Cardiac septum (tissue), 1 donor: ENCODE results near the gene EFNA1. TPM values are rescaled to one million over a fixed set of nuclear protein-coding genes. Genes with fewer than 3 reads are reported as not detected.

Experiments
- DNase-seq: peaks from one replicate; pipeline ENCODE4 v3.0.0-alpha.2; 2020; ENCODE audit warnings: low spot score
- intact Hi-C: fragments of 100-400 bp; cut with DNase I; formaldehyde crosslinking; loops from one replicate; pipeline ENCODE4 v1.14.0; 2022
- total RNA-seq: library from RNA; stranded (reverse); fragmentation: NEBNext Ultra II Directional; extraction: Animal tissue kit (Norgen Biotek cat#: 25700); gene quantifications from one replicate; pipeline ENCODE4 v1.2.1, GENCODE V29; 2021
- donor health status: DM: no; HTN: no; CAD: no.

The EFNA1 gene
- total RNA-seq, 1 donor from 2014 or later = 30.2 TPM

DNA sequence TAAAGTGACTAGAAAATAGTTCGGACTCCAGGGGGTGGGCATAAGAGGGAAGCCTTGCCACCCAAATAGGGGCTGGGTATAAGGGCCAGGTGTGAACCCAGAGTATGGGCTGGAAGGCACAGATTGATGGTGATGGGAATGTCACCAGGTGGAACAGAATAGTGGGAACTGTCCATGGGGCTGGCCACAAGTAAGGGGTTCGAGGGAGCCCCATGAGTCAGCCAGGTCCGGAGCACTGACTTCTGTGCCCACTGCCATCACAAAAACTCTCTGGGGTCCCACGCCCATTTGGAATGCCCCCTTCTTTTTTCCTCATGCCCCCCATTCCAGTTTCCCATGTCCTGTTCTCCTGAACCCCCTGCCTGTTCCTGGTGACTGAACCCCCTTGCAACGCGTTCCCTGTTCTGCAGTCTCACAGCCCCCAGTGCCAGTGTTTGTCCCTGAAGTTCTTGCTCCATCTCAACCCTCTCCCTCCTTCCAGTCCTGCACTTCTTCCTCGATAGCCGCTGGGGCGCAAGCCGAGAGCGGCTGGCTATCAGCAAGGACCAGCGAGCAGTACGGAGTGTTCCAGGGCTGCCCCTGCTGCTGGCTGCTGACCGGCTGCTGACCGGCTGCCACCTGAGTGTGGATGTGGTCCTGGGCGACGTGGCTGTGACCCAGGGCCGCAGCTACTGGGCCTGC lies 53.8 kb downstream of the EFNA1 start:
- DNase-seq = peak; percentile 14
- intact Hi-C loops = no loop called here

DNA sequence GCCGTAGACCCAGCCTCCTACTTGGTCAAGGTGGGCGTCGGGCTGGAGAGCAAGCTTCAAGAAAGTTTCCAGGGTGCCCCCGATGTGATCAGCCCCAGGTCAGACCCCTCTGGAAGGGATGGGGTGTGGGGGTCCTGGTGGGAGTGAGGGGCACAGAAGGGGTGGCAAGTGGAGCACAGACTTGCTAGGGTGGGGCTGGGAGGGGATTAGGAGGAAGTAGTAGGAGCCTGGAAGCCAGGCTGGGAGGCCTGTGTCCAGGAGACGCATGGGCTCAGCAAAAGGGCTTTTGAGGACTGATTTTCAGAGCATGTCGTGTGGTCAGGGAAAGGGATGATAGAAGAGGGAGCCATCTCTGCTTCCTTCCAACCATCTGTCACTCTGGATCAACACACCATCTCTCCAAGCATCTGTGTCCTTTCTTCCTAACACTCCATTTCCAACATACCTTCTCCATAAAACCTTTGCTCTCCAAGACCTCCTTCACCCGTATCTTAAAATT lies 54.4 kb downstream of the EFNA1 start:
- DNase-seq = no peak
- intact Hi-C loops = no loop called here

DNA sequence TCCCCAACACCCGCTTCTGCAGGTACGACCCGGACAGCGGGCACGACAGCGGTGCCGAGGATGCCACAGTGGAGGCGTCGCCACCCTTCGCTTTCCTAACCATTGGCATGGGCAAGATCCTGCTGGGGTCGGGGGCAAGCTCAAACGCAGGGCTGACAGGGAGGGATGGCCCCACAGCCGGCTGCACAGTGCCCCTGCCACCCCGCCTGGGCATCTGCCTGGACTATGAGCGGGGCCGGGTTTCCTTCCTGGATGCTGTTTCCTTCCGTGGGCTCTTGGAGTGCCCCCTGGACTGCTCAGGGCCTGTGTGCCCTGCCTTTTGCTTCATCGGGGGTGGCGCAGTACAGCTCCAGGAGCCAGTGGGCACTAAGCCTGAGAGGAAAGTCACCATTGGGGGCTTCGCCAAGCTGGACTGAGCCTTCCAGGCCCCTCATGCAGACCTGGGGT lies 56.1 kb downstream of the EFNA1 start:
- DNase-seq = no peak
- intact Hi-C loops = no loop called here

DNA sequence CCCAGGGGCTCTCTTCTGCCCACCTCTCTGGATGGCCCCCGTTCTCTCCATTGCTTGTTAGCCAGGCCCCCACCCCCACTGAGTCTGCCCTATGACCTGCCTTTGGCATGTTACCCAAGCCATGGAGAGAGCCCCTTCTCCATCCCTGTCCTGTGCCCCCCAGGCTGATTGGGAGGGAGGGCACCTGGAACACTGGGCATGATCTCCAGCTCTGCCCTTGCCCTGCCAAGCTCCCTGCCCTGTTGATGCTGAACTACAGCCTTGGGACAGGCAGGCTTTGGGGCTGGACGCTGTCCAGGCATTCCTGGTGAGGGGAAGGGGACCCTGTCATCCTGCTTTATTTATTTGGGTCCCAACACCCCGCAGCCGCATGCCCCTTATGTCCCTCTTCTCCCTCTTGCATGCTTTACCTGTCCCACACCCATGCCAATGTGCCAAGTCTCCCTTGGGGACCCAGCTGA lies 56.7 kb downstream of the EFNA1 start:
- intact Hi-C loops = no loop called here
- DNase-seq = no peak

Other genes starting within 250 kb of the EFNA1 start
- gene PMVK, start 191.2 kb upstream of the EFNA1 start, total RNA-seq = 30.9 TPM
- gene PBXIP1, start 171.8 kb upstream of the EFNA1 start, total RNA-seq = 49.1 TPM
- 16.9 TPM for gene PYGO2, start 166.1 kb upstream of the EFNA1 start, total RNA-seq
- gene SHC1, start 157.1 kb upstream of the EFNA1 start, total RNA-seq = 70.5 TPM
- 16.0 TPM for gene CKS1B, start 153.2 kb upstream of the EFNA1 start, total RNA-seq
- 22.2 TPM for gene FLAD1, start 144.5 kb upstream of the EFNA1 start, total RNA-seq
- gene LENEP, start 134.3 kb upstream of the EFNA1 start, total RNA-seq = not detected
- 41.9 TPM for gene ZBTB7B, start 125.1 kb upstream of the EFNA1 start, total RNA-seq
- 0.51 TPM for gene DCST2, start 94.1 kb upstream of the EFNA1 start, total RNA-seq
- gene DCST1, start 94.1 kb upstream of the EFNA1 start, total RNA-seq = not detected
- gene ADAM15, start 76.6 kb upstream of the EFNA1 start, total RNA-seq = 69.9 TPM
- gene EFNA4, start 64.1 kb upstream of the EFNA1 start, total RNA-seq = 1.9 TPM
- gene EFNA3, start 49.0 kb upstream of the EFNA1 start, total RNA-seq = 1.2 TPM
- gene SLC50A1, start 8.0 kb downstream of the EFNA1 start, total RNA-seq = 11.2 TPM
- 56.3 TPM for gene DPM3, start 12.7 kb downstream of the EFNA1 start, total RNA-seq
- gene KRTCAP2, start 45.4 kb downstream of the EFNA1 start, total RNA-seq = 112 TPM
- gene TRIM46, start 46.0 kb downstream of the EFNA1 start, total RNA-seq = not detected
- 11.7 TPM for gene THBS3, start 80.0 kb downstream of the EFNA1 start, total RNA-seq
- gene MTX1, start 80.8 kb downstream of the EFNA1 start, total RNA-seq = 16.4 TPM
- gene ENTREP3, start 127.6 kb downstream of the EFNA1 start, total RNA-seq = 15.5 TPM
- gene SCAMP3, start 134.5 kb downstream of the EFNA1 start, total RNA-seq = 61.5 TPM
- 24.7 TPM for gene CLK2, start 145.6 kb downstream of the EFNA1 start, total RNA-seq
- 2.2 TPM for gene HCN3, start 149.6 kb downstream of the EFNA1 start, total RNA-seq
- gene PKLR, start 173.6 kb downstream of the EFNA1 start, total RNA-seq = not detected
- 83.1 TPM for gene FDPS, start 181.0 kb downstream of the EFNA1 start, total RNA-seq
- gene RUSC1, start 193.0 kb downstream of the EFNA1 start, total RNA-seq = 18.1 TPM